SK-N-SH treated with all-trans-retinoic acid at 6 μM for 48 hours (cell line): ENCODE data around the gene MCTP2.

Experiments used
- ESRRG ChIP-seq: fragments of 250-450 bp; sonication (Bioruptor Pico); IDR thresholded peaks from 2 replicates; pipeline ENCODE4 v1.6.1; 2021; ENCODE audit warnings: mild to moderate bottlenecking
- ISL1 ChIP-seq: fragments of 250-450 bp; sonication (Bioruptor Pico); IDR thresholded peaks from 2 replicates; pipeline ENCODE4 v2.1.2; 2022; ENCODE audit warnings: mild to moderate bottlenecking, moderate library complexity
- PPARA ChIP-seq: fragments of 250-450 bp; sonication (Bioruptor Pico); IDR thresholded peaks from 2 replicates; pipeline ENCODE4 v1.5.0; 2020; ENCODE audit warnings: mild to moderate bottlenecking, borderline replicate concordance
- RARB ChIP-seq: fragments of 250-450 bp; sonication (Bioruptor Pico); IDR thresholded peaks from 2 replicates; pipeline ENCODE4 v1.8.0; 2021; ENCODE audit warnings: mild to moderate bottlenecking, moderate library complexity
- ZFP3 ChIP-seq: fragments of 250-450 bp; sonication (Bioruptor Pico); IDR thresholded peaks from 2 replicates; pipeline ENCODE4 v1.5.0; 2020; ENCODE audit warnings: mild to moderate bottlenecking, moderate library complexity
- ZFP30 ChIP-seq: fragments of 450-650 bp; formaldehyde crosslinking; IDR thresholded peaks from 2 replicates; pipeline ENCODE4 v1.5.0; 2022; ENCODE audit warnings: mild to moderate bottlenecking, moderate library complexity

DNA sequence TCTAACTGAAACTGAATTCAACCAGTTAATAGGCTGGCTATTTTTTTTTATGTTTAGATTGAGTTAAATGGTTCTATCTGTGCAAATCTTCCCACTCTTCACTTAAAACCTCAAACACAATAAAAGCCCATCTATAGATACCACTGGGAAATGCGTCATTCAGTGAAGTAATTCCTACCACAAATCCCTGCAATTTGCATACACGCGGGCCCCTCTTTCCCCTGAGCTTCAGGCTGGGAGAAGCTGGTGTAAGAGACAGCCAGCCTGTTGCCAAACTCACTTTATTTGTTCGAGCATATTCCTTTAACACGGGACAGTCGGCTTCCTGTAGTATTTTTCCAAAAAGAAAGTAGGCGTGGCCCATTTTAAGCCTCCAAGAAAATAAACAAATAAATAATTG is 26.0 kb upstream of the MCTP2 start:
- TF ChIP-seq ZFP30 (no peak), ZFP3 (CRISPR knock-in tag) (no peak), ISL1 (no peak), ESRRG (CRISPR knock-in tag) (no peak), RARB (CRISPR knock-in tag) (no peak), PPARA (CRISPR knock-in tag) (no peak)
